Neural progenitor cell (in vitro differentiated cells): ENCODE data around the gene HMG20A.

Experiments
- CTCF ChIP-seq: fragments of 200-600 bp; sonication (generic); IDR thresholded peaks from 2 replicates; pipeline ENCODE4 v1.5.1; 2017; ENCODE audit warnings: antibody characterized with exemption, mild to moderate bottlenecking
- EZH2 ChIP-seq: fragments of 200-600 bp; sonication (generic); IDR thresholded peaks from 2 replicates; pipeline ENCODE4 v1.6.1; 2017; ENCODE audit warnings: antibody characterized with exemption, mild to moderate bottlenecking, moderate library complexity

GRCh38 chr15:77457191-77457904 lies 36.7 kb downstream of the HMG20A start:
- TF ChIP-seq CTCF (no peak), EZH2 (no peak)
